GM18520 (cell line): Measurements from ENCODE around the gene C11orf54.
"Not testable (repeated sequence)": the region's sequence is repeated elsewhere in the genome, so short reads cannot be mapped to it uniquely, and the experiment has no call there.

Experiments
- ATAC-seq: cut with Tn5 transposase; IDR thresholded peaks from one replicate; pipeline ENCODE4 v1.9.1; 2021; ENCODE audit not compliant: unreplicated experiment

C11orf54 gene

GRCh38 chr11:93734427-93735222 lies 6.8 kb upstream of the C11orf54 start:
- no peak for ATAC-seq

- no peak for ATAC-seq
Measured at GRCh38 chr11:93735627-93736026, 5.8 kb upstream of the C11orf54 start.

- ATAC-seq: no peak
Measured at GRCh38 chr11:93736129-93736528, 5.3 kb upstream of the C11orf54 start.

DNA sequence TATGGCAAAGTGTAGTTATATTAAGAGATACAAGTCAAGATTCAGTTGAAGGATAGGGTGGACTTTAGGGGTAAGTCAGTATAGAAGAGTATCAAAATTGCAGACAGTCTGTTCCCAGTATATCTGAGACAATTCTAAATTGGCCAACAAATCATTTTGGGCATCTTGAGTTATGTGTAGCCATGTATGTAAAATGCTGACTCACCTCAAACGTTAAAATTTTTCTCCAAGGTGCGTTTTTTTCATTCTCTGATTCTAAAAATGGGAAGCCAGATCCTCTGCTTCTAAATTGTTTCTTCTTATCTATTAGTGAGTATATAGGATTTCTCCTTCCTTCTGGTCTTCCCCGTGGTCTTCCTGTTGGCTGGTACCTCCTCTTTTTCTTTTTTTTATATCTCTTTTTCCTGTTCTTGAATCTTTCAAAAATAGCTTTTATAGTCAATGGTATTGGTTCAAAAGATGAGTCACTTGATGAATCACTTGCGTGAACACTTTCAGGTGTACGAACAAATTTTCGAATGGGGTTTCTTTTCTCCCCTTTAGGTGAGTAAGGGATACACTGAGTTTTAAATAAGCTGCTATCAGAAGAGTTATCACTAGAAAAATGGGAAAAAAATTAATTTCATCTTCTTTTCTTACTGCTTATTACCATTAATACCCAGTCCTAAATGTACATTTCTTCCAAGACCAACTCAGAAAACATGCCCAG lies 3.4 kb upstream of the C11orf54 start:
- ATAC-seq: no peak

- ATAC-seq: no peak
Measured at GRCh38 chr11:93738647-93739081, 2.8 kb upstream of the C11orf54 start.

- no peak for ATAC-seq
Measured at GRCh38 chr11:93740031-93740729, 1.3 kb upstream of the C11orf54 start.

GRCh38 chr11:93740730-93741093 lies 760 bp upstream of the C11orf54 start:
- ATAC-seq: peak; percentile 22

DNA sequence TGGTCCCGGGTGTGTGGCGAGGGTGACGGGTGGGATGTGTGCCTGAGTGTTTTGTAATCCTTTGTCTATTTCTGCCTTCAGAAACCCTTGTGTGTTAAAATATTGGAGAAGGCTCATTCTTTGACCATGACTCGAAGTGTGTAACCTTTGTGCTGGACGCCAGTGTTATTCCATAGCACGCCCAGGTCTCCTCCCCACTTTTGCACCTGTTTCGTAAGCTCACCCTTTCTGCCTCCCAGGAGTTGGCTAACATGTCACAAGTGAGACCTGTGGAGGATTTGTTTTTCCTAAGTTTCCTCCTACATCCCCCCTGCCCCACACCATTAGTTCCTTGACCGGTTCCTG lies 382 bp downstream of the C11orf54 start:
- ATAC-seq: no peak

GRCh38 chr11:93743291-93743690 lies 1.8 kb downstream of the C11orf54 start:
- ATAC-seq: no peak

- ATAC-seq: no peak
Measured at GRCh38 chr11:93744669-93745004, 3.2 kb downstream of the C11orf54 start.

GRCh38 chr11:93745005-93745755 lies 3.7 kb downstream of the C11orf54 start:
- not testable (repeated sequence) for ATAC-seq

DNA sequence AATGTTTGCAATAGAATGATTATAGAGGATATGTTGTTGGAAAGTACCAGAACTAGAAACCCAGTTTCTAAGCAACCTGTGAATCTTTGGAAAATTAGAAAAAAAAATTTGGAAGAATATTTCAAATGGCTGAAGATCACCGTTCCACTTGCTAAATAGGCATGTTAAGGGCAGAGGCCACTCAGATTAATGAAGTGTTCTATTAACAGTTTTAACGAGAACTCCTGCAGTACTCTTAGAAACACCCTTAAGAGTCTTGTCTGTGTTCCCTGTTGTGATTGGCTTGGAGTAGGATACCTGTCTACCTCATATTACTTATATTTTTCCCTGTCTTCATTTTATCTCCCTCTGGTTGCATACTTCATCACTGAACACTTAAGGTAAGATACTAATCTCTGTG lies 4.6 kb downstream of the C11orf54 start:
- no peak for ATAC-seq

DNA sequence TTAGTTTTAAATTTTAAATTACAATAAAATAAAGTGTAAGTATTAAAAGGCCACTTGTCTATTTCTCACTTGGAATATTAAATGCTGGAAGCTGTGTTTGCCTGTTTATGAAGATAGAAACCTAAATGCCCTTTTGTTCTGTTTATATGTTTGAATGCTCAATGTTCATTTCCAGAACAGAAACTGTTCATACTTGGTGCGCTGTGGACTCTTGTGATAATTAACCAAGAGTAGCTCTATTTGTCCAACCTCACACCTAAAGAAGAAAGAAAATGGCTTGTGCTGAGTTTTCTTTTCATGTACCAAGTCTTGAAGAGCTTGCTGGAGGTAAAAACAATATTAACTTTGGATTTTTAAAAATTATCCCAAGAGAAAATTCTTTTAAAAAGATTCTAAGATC lies 5.7 kb downstream of the C11orf54 start:
- peak; percentile 64 for ATAC-seq

DNA sequence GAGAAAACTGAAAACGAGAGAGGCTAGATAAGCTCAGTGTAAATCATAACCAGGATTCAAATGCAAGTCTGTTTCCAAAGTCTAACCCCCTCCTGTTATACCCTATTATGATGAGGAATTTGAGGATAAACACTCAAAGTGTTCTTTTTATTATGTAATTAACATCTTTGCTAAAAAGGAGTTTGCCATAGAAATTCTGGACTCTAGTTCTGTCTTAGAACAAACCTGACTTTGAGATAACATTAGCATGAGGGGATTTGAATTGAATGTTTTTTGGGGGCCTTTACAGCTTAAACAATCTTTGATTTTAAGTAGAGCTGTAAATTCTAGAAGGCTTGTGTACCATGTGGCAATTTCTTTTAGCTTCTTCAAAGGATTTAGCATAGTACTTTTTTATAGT lies 9.5 kb downstream of the C11orf54 start:
- no peak for ATAC-seq

GRCh38 chr11:93753241-93753640 lies 11.8 kb downstream of the C11orf54 start:
- no peak for ATAC-seq

- no peak for ATAC-seq
Measured at GRCh38 chr11:93756748-93757147, 15.3 kb downstream of the C11orf54 start.

DNA sequence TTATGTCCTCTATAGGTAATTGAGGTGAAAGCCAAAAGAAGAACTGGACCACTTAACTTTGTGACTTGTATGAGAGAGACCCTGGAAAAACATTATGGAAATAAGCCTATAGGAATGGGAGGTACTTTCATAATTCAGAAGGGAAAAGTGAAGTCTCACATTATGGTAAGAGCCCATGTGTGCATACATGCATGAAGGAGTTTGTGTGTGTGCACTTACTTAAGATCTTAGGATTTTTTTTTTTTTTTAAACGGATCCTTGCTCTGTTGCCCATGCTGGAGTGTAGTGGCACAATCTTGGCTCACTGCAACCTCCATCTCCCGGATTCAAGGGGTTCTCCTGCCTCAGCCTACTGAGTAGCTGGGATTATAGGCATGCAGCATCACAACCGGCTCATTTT lies 15.8 kb downstream of the C11orf54 start:
- ATAC-seq: no peak

DNA sequence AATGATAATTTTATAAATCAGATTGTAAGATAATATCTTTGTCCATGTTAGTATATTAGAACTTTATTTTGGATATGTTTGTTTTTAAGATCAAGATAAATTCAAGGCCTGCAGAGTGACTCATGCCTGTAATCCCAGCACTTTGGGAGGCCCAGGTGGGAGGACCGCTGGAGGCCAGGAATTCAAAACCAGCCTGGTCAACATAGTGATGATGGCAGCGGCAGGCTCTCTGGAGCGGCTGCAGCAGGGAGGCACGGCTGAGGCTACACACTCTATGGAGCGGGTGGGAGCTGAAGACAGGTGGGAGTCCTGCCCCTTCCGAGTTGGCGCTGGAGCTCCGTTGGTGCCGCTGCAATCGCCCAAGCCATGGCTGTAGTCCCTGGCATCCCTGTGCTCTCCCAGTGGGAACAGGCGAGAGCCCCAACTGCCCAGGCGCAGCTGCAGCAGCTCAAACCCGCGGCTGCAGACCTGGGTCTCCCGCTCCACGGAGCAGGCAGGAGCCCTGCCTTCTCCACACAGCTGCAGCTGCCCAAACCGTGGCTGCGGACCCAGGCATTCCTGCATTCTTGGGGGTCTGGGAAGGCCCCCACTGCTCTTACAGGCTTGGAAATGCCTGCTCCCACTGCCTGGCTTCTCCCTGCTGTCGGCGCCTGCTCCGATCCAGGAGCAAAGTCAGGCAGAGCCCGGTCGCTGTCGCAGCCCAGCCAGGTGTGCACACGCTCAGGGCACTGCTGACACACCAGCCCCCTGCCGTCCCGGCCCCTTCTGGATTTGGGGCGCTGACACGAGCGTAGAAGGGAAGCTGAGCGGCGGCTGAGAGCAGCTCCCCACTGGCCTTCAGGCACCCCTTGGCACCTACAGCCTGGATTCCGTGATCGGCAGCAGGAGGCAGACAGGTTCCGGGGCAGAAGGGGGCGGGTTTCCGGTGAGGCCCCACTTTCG lies 16.7 kb downstream of the C11orf54 start:
- no peak for ATAC-seq

DNA sequence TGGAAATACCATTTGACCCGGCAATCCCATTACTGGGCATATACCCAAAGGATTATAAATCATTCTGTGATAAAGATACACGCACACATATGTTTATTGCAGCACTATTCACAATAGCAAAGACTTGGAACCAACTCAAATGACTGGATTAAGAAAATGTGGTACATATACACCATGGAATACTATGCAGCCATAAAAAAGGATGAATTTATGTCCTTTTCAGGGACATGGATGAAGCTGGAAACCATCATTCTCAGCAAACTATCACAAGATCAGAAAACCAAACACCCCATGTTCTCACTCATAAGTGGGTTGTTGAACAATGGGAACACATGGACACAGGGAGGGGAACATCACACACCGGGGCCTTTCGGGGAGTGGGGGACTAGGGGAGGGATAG lies 17.7 kb downstream of the C11orf54 start:
- not testable (repeated sequence) for ATAC-seq

GRCh38 chr11:93761910-93762309 lies 20.4 kb downstream of the C11orf54 start:
- ATAC-seq: no peak
